ENCODE data around the gene RFWD3.

DNA sequence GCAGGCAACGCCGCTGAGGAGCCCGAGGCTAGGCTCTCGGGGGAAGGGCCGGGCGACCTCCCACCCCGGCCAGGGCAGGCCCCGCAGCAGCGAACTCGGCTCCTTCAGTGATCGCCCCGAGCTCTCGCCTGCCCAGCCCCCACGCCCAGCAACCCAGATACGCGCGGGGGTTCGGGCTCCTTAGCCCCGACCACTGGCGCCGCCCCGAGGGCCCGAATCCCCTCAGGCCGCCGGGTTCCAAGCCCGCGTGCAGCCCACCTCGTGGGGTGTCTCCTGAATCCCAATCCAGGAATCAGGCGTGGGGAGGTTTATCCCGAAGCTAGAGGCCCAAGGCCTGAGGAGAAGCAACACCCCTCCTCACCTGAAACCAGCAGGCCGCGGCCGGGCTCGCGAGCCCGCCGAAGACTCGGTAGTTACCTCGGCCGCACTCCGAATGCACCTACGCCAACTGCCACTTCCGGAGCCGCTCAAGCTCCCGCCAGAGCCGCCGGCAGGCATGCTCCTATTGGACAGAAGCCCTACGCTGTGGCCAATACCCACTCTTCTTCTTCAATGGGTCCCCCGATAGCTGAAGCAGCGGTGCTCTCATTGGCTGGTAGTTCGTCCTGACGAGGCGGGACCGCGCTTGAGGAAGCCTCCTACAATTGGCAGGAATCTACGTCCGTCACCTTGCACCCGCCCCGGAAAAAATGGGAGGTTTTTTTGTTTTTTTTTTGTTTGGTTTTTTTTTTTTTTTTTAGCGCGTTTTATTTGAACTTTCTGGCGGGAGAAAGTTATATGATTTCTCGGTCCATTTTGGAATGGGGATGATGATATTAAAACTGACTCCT lies at the start of gene RFWD3:
- TF ChIP-seq, protein P1, sequence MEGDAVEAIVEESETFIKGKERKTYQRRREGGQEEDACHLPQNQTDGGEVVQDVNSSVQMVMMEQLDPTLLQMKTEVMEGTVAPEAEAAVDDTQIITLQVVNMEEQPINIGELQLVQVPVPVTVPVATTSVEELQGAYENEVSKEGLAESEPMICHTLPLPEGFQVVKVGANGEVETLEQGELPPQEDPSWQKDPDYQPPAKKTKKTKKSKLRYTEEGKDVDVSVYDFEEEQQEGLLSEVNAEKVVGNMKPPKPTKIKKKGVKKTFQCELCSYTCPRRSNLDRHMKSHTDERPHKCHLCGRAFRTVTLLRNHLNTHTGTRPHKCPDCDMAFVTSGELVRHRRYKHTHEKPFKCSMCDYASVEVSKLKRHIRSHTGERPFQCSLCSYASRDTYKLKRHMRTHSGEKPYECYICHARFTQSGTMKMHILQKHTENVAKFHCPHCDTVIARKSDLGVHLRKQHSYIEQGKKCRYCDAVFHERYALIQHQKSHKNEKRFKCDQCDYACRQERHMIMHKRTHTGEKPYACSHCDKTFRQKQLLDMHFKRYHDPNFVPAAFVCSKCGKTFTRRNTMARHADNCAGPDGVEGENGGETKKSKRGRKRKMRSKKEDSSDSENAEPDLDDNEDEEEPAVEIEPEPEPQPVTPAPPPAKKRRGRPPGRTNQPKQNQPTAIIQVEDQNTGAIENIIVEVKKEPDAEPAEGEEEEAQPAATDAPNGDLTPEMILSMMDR (IDR thresholded peaks at IDR 0.05) = no peak
- TF ChIP-seq POLR2A (IDR thresholded peaks at IDR 0.05; ENCODE audit: low read depth) (no peak), POLR2AphosphoS5 (IDR thresholded peaks at IDR 0.05) (peak; percentile 68 to 85)
